NB4 (cell line): ENCODE measurements around the gene IRAK3.
"Not testable (repeated sequence)": the region's sequence is repeated elsewhere in the genome, so short reads cannot be mapped to it uniquely, and the experiment has no call there.

Source experiments
- DNase-seq: peaks from one replicate; pipeline ENCODE4 v3.0.0; 2010; ENCODE audit warnings: low read depth
- H3K4me3 ChIP-seq: one replicate; pipeline ENCODE4 v1.5.1; 2011; ENCODE audit warnings: mild to moderate bottlenecking, low read depth, low read length, moderate library complexity
- MYC ChIP-seq: IDR thresholded peaks from 2 replicates; pipeline ENCODE4 v1.6.1; 2011; ENCODE audit warnings: low read depth, low read length
- POLR2A ChIP-seq: IDR thresholded peaks from 2 replicates; pipeline ENCODE4 v1.6.1; 2011; ENCODE audit warnings: mild to moderate bottlenecking; ENCODE audit not compliant: insufficient read length; ENCODE audit errors: extremely low read depth
- TF ChIP-seq, protein P1 (sequence below): IDR thresholded peaks from 2 replicates; pipeline ENCODE4 v1.6.1; 2011; ENCODE audit warnings: low read depth, low read length
- TF ChIP-seq, protein P2 (sequence below): IDR thresholded peaks from one replicate; pipeline ENCODE4 v1.5.1; 2012; ENCODE audit warnings: low read depth, low read length

IRAK3 gene

DNA sequence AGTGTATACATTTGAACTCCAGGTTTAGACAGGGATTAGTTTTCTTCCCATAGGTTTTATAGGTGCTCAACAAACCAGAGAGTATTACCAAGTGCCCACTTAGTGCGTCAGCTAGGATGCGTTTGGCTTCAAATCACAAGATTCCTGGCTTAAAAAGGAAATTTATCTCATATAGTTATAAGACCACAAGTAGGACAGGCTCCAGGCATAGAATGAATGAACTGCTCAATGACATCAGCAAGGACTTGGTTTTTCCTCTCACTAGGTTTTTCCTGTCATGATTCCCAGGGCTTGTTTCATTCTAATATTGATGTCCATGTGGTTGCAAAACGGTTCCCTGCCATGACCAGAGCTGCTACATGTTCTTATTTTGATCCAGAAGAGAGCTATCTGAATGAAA lies 6.1 kb upstream of the IRAK3 start:
- TF ChIP-seq, protein P1, sequence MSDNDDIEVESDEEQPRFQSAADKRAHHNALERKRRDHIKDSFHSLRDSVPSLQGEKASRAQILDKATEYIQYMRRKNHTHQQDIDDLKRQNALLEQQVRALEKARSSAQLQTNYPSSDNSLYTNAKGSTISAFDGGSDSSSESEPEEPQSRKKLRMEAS = no peak
- no peak for TF ChIP-seq POLR2A
- TF ChIP-seq MYC = no peak
- TF ChIP-seq, protein P2, sequence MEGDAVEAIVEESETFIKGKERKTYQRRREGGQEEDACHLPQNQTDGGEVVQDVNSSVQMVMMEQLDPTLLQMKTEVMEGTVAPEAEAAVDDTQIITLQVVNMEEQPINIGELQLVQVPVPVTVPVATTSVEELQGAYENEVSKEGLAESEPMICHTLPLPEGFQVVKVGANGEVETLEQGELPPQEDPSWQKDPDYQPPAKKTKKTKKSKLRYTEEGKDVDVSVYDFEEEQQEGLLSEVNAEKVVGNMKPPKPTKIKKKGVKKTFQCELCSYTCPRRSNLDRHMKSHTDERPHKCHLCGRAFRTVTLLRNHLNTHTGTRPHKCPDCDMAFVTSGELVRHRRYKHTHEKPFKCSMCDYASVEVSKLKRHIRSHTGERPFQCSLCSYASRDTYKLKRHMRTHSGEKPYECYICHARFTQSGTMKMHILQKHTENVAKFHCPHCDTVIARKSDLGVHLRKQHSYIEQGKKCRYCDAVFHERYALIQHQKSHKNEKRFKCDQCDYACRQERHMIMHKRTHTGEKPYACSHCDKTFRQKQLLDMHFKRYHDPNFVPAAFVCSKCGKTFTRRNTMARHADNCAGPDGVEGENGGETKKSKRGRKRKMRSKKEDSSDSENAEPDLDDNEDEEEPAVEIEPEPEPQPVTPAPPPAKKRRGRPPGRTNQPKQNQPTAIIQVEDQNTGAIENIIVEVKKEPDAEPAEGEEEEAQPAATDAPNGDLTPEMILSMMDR = no peak
- no peak for DNase-seq
- no peak overlapping the region for H3K4me3 ChIP-seq

DNA sequence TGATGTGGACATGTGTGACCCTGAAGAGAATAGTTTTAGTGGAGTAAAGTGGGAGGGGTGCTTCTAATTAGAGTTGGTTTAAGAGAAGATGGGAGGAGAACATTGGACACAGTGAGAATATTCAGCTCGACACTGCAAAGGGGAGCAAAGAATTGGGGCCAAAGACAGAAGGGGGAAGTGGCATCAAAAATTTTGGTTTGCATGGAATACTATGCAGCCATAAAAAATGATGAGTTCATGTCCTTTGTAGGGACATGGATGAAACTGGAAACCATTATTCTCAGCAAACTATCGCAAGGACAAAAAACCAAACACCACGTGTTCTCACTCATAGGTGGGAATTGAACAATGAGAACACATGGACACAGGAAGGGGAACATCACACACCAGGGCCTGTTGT lies 4.2 kb upstream of the IRAK3 start:
- H3K4me3 ChIP-seq, DNase-seq: not testable (repeated sequence)

DNA sequence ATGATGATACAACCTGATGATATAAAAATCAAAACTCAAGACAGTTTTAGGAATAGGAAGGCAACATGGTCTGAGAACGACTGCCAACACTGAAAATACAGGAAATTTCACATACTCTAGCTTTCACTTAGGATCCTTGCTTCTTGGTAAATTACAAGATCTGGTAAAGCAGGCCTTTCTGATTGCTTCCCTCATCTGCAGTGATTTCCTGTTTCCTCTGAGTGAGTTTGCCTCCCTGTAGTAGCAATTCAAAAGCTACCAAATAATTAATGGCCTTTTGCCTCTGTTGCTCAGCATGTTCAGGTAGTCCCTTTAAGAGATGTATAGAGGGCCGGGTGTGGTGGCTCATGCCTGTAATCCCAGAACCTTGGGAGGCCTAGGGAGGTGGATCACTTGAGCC lies 2.0 kb upstream of the IRAK3 start:
- H3K4me3 ChIP-seq = no peak overlapping the region
- TF ChIP-seq, protein P1 = no peak
- no peak for TF ChIP-seq MYC
- TF ChIP-seq, protein P2 = no peak
- TF ChIP-seq POLR2A = no peak
- no peak for DNase-seq

DNA sequence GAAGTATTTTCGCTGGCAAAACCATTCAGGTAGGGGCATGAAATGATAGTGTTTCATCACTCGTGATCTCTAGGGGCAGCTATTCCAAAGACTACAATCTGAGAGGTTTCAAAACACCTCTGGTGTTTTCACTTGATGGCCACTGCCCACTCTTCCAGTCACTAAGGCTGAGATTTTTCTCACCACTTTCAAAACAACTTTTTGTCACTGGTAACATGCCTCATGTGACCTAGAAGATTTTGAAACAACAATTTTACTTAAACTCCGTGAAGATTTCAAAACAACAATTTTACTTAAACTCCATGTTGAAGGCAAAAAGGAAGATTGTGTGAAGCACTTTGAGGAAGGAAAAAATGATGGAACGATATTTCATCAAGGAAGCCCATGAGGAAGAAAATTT lies 1.2 kb upstream of the IRAK3 start:
- H3K4me3 ChIP-seq = no peak overlapping the region
- DNase-seq = no peak
- TF ChIP-seq, protein P2 = no peak
- TF ChIP-seq MYC = no peak
- no peak for TF ChIP-seq POLR2A
- TF ChIP-seq, protein P1 = no peak

DNA sequence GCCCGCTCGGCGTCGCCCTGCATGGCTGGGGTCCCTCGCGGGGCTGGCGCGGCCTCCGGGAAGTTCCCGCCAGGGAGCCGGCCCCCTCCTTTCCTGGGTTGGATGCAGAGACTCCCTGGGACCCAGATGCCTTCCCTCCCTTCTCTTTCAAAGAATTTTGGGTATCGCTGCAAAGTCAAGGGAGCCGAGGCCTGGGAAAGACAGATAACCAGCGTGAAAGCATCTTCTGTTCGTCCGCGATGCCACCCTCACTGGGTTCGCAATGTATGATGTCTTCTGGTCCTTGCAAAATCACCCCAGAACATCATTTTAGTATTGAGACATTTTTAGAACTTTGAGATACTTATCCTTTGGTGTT lies 451 bp downstream of the IRAK3 start:
- TF ChIP-seq MYC = no peak
- no peak for TF ChIP-seq POLR2A
- TF ChIP-seq, protein P2 = no peak
- TF ChIP-seq, protein P1 = no peak
- H3K4me3 ChIP-seq = peak overlapping the region; percentile 87
- peak; percentile 65 for DNase-seq

DNA sequence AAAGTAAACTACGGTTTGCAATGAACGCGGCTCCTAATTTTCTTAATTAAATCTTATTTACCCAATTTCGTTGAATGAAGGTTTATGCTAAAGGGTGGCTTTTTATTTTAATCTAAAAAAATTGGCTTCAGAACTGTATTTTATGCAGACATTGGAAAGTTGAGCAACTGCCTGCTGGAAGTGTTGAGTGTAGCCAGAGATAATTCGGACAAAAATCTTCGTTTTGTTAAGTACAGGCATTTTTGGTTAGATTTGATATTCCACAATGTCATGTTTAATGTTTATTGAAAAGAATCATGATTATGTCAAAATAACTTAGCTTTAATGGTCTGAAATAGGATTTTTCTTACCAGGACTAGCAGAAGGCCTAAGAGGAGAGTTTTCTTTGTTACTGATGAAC lies 875 bp downstream of the IRAK3 start:
- TF ChIP-seq, protein P1 = no peak
- TF ChIP-seq, protein P2 = no peak
- TF ChIP-seq POLR2A (no peak), MYC (no peak)
- DNase-seq = no peak
- H3K4me3 ChIP-seq = peak overlapping the region; percentile 87
